HepG2 (cell line): ENCODE data around the gene PIP5KL1. TPM values are rescaled to one million over a fixed set of nuclear protein-coding genes. Genes with fewer than 3 reads are reported as not detected.

Experiments
- ATAC-seq: fragments of 200-7000 bp; cut with Tn5 transposase; 3 replicates; pipeline ENCODE4 v1.9.1; 2020; ENCODE audit warnings: mild to moderate bottlenecking, moderate library complexity
- BruUV-seq: library from RNA; stranded (reverse); fragments of 400-500 nt; replicated peaks from 2 replicates; lab custom pipeline; 2021; lab: Mats Ljungman, UMichigan
- CTCF ChIA-PET: fragments of 300-600 bp; formaldehyde crosslinking; extraction: SDS; loops from one replicate; lab custom pipeline; 2021; ENCODE audit warnings: low total read pairs, inconsistent platforms, low intra/inter-chr PET ratio; lab: Yijun Ruan, JAX
- POLR2A ChIA-PET: fragments of 350-600 bp; sonication (Branson Sonifier 250); formaldehyde crosslinking; loops from one replicate; lab custom pipeline; 2020; ENCODE audit warnings: antibody characterized with exemption, inconsistent platforms; lab: Yijun Ruan, JAX
- DNase-seq: peaks from one replicate; pipeline ENCODE4 v3.0.0-alpha.2; 2015; ENCODE audit warnings: low spot score
- FAIRE-seq: peaks from 3 replicates; lab custom pipeline; 2011; peaks lifted over from hg19 to GRCh38; lab: Jason Lieb, UNC
- H2AFZ ChIP-seq: one replicate; pipeline ENCODE4 v1.6.1; 2011; ENCODE audit warnings: low read length, inconsistent platforms
- H3K27ac ChIP-seq: fragments of 300-600 bp; 3 replicates; pipeline ENCODE4 v1.8.0; 2011; ENCODE audit warnings: mixed run types, mild to moderate bottlenecking, mixed read lengths, low read length, inconsistent platforms; ENCODE audit not compliant: insufficient read depth; ENCODE audit errors: extremely low read length
- H3K27me3 ChIP-seq, 2 experiments: fragments of 200-600 bp in 1 of 2; 2 replicates in 1 of 2; 3 replicates in 1 of 2; pipeline versions ENCODE4 v1.6.0 to v1.8.0; 2011; ENCODE audit warnings: low read length in 2 of 2, mild to moderate bottlenecking in 2 of 2, moderate library complexity in 2 of 2, inconsistent platforms in 1 of 2; ENCODE audit not compliant: insufficient read depth in 2 of 2, control insufficient read depth in 1 of 2
- H3K36me3 ChIP-seq, 2 experiments: fragments of 200-600 bp in 1 of 2; replicated peaks in 1 of 2; 2 replicates in 1 of 2; 3 replicates in 1 of 2; pipeline versions ENCODE4 v1.5.1 to v1.8.0; 2011; ENCODE audit warnings: low read length in 2 of 2, inconsistent platforms in 1 of 2; ENCODE audit not compliant: insufficient read depth in 2 of 2, control insufficient read depth in 1 of 2
- H3K4me1 ChIP-seq: 2 replicates; pipeline ENCODE4 v1.5.1; 2012; ENCODE audit warnings: low read length, inconsistent platforms; ENCODE audit not compliant: insufficient read depth
- H3K4me2 ChIP-seq: 2 replicates; pipeline ENCODE4 v1.6.0; 2011; ENCODE audit warnings: low read depth, low read length, inconsistent platforms
- H3K4me3 ChIP-seq, 3 experiments: fragments of 200-600 bp in 1 of 3; sonication (generic), shearing (Covaris generic) in 1 of 3; replicated peaks in 1 of 3; 2 replicates each; pipeline ENCODE4 v1.5.1; 2011 to 2016; ENCODE audit warnings: low read length in 3 of 3, inconsistent platforms in 2 of 3, low read depth in 2 of 3, mild to moderate bottlenecking in 2 of 3, control low read depth in 1 of 3, mixed read lengths in 1 of 3; ENCODE audit not compliant: insufficient read depth in 1 of 3
- H3K79me2 ChIP-seq: one replicate; pipeline ENCODE4 v1.6.1; 2011; ENCODE audit warnings: low read length, inconsistent platforms; ENCODE audit not compliant: insufficient read depth
- H3K9ac ChIP-seq: 2 replicates; pipeline ENCODE4 v1.6.0; 2011; ENCODE audit warnings: mild to moderate bottlenecking, low read depth, low read length, inconsistent platforms; ENCODE audit not compliant: insufficient read depth
- H3K9me3 ChIP-seq: 2 replicates; pipeline ENCODE4 v1.5.1; 2012; ENCODE audit warnings: mild to moderate bottlenecking, low read length
- H4K20me1 ChIP-seq: 2 replicates; pipeline ENCODE4 v1.6.0; 2011; ENCODE audit warnings: inconsistent platforms, mild to moderate bottlenecking, low read length, moderate library complexity; ENCODE audit not compliant: insufficient read depth
- AHDC1 ChIP-seq: sonication (generic); formaldehyde crosslinking; IDR thresholded peaks from 2 replicates; pipeline ENCODE4 v1.5.1; 2020; ENCODE audit warnings: mild to moderate bottlenecking, missing genetic modification reagents, borderline replicate concordance
- SMAD3 ChIP-seq: sonication (generic); formaldehyde crosslinking; IDR thresholded peaks from 2 replicates; pipeline ENCODE4 v1.4.0; 2020; ENCODE audit warnings: missing genetic modification reagents
- WGBS: methylation state at CpG from one replicate; pipeline ENCODE4 v1.1.6; 2017; ENCODE audit warnings: low lambda C conversion rate; 5-methylcytosine and 5-hydroxymethylcytosine counted together
- in situ Hi-C: cut with HindIII; loops from 2 replicates; pipeline ENCODE4 v1.10.0; 2017; ENCODE audit warnings: low pct_unique_long_range_greater_than_20kb; ENCODE audit not compliant: extremely low pct_ligation_motif_present
- intact Hi-C: fragments of 100-400 bp; cut with micrococcal nuclease; formaldehyde crosslinking; loops from one replicate; pipeline ENCODE4 v1.10.0; 2022; ENCODE audit not compliant: unreplicated experiment
- polyA plus RNA-seq, 8 experiments: library from polyadenylated mRNA; depleted of rRNA in 3 of 8; stranded (reverse) in 7 of 8; unstranded in 1 of 8; fragments of >200 nt; fragmentation: Illumina TruSeq in 4 of 8; extraction: Trizol in 4 of 8; gene quantifications; 2 replicates each; pipeline versions ENCODE4 v1.2.1 to v1.2.3, GENCODE V29; 2011 to 2016; ENCODE audit warnings: low read depth in 4 of 8, missing spikeins in 1 of 8, mixed read lengths in 1 of 8; ENCODE audit not compliant: insufficient read depth in 1 of 8
- total RNA-seq, 5 experiments: library from RNA; depleted of rRNA; stranded (reverse); fragments of >200 nt; fragmentation: Illumina TruSeq; extraction: Trizol; gene quantifications; 2 replicates each; pipeline ENCODE4 v1.2.3, GENCODE V29; 2016; ENCODE audit warnings: low read depth in 1 of 5

The PIP5KL1 gene
- total and polyA plus RNA-seq, 2 of the 13 experiments (the other 11 are each of a cell fraction or from before 2014, with no cell fraction given) = 0.20 to 0.49 TPM

- Histone ChIP-seq H2AFZ (no peak overlapping the region), H3K4me2 (no peak overlapping the region), H3K79me2 (no peaks in the 10 kb centered on the region), H3K4me3 (no peak overlapping the region), H3K36me3 (no peaks in the 10 kb centered on the region; a peak in 2 of 5 replicates), H3K9me3 (no peaks in the 10 kb centered on the region), H4K20me1 (no peaks in the 10 kb centered on the region), H3K4me1 (peaks cover 25% of the 10 kb centered on the region), H3K9ac (no peak overlapping the region), H3K27me3 (no peaks in the 10 kb centered on the region), H3K27ac (no peak overlapping the region)
- ATAC-seq = no peak
- intact Hi-C loops = no loop called here
- no peak for FAIRE-seq
- TF ChIP-seq AHDC1 (CRISPR knock-in tag) (no peak), SMAD3 (no peak)
- WGBS = 96% methylated on average over 9 of the region's 9 CpGs
- DNase-seq = no peak
- ChIA-PET CTCF (no interaction called here), POLR2A (no interaction called here)
- no TSS peak for BruUV-seq
- in situ Hi-C loops = loop anchor here (5.0 kb wide), 1 partner anchor 46 kb away; the partner anchor contains the start of gene ST6GALNAC4
These were observed 59.0 kb downstream of the PIP5KL1 start for GRCh38 chr9:127871531-127871930.
